Liver (tissue), 9 donors: ENCODE data around the gene THEMIS. TPM values are rescaled to one million over a fixed set of nuclear protein-coding genes. Genes with fewer than 3 reads are reported as not detected.
A peak's percentile ranks its signal among the peaks of the same experiment; 100 is the strongest.
"Not testable (repeated sequence)": the region's sequence is repeated elsewhere in the genome, so short reads cannot be mapped to it uniquely, and the experiment has no call there.

ENCODE experiments used
- DNase-seq: peaks from one replicate; pipeline ENCODE4 v3.0.0-alpha.2; 2017; ENCODE audit warnings: low spot score
- H3K27ac ChIP-seq, 2 donors: one replicate each; pipeline ENCODE4 v1.7.0; 2013; ENCODE audit warnings: inconsistent platforms in 2 of 2, low read length in 2 of 2, control low read depth in 1 of 2, low read depth in 1 of 2, mild to moderate bottlenecking in 1 of 2
- H3K27me3 ChIP-seq, 4 donors: one replicate each; pipeline versions ENCODE4 v1.6.1 to v1.7.0; 2013; ENCODE audit warnings: low read length in 3 of 4, inconsistent platforms in 1 of 4, mild to moderate bottlenecking in 1 of 4, moderate library complexity in 1 of 4; ENCODE audit not compliant: control insufficient read depth in 4 of 4, insufficient read depth in 4 of 4
- H3K36me3 ChIP-seq, 4 donors: one replicate each; pipeline versions ENCODE4 v1.6.1 to v1.7.0; 2013; ENCODE audit warnings: low read length in 3 of 4, mild to moderate bottlenecking in 3 of 4, low read depth in 1 of 4, moderate library complexity in 1 of 4; ENCODE audit not compliant: control insufficient read depth in 4 of 4, insufficient read depth in 3 of 4
- H3K4me1 ChIP-seq, 4 donors: one replicate each; pipeline versions ENCODE4 v1.6.1 to v1.7.0; 2013; ENCODE audit warnings: low read length in 3 of 4, mild to moderate bottlenecking in 3 of 4, moderate library complexity in 1 of 4; ENCODE audit not compliant: control insufficient read depth in 4 of 4, insufficient read depth in 4 of 4
- H3K4me3 ChIP-seq, 3 donors: one replicate each; pipeline versions ENCODE4 v1.6.1 to v1.7.0; 2013; ENCODE audit warnings: low read length in 3 of 3, control low read depth in 1 of 3, low read depth in 1 of 3, mild to moderate bottlenecking in 1 of 3
- H3K9ac ChIP-seq, 2 donors: one replicate each; pipeline ENCODE4 v1.7.0; 2013; ENCODE audit warnings: low read length in 2 of 2, mild to moderate bottlenecking in 2 of 2, moderate library complexity in 2 of 2, control low read depth in 1 of 2, low read depth in 1 of 2
- H3K9me3 ChIP-seq, 4 donors: one replicate each; pipeline versions ENCODE4 v1.6.1 to v1.7.0; 2013; ENCODE audit warnings: low read length in 3 of 4; ENCODE audit not compliant: control insufficient read depth in 4 of 4
- CTCF ChIP-seq: fragments of 150-350 bp; IDR thresholded peaks from 2 replicates; pipeline ENCODE4 v1.5.1; 2017; ENCODE audit warnings: improper control_type of control experiment, low read depth, low read length; ENCODE audit not compliant: missing input control
- EGR1 ChIP-seq, 2 donors: IDR thresholded peaks; 2 replicates each; pipeline ENCODE4 v1.6.1; 2016 to 2018; ENCODE audit warnings: antibody characterized with exemption in 2 of 2, low read depth in 2 of 2
- FOXA1 ChIP-seq: IDR thresholded peaks from 2 replicates; pipeline ENCODE4 v1.6.1; 2016; ENCODE audit warnings: antibody characterized with exemption
- FOXA2 ChIP-seq: IDR thresholded peaks from 2 replicates; pipeline ENCODE4 v1.6.1; 2016; ENCODE audit warnings: antibody characterized with exemption
- GABPA ChIP-seq, 2 donors: IDR thresholded peaks in 1 of 2; conservative IDR thresholded peaks in 1 of 2; 2 replicates each; pipeline ENCODE4 v1.6.1; 2016; ENCODE audit warnings: antibody characterized with exemption in 2 of 2, mild to moderate bottlenecking in 1 of 2, moderate library complexity in 1 of 2
- HNF4A ChIP-seq, 2 donors: conservative IDR thresholded peaks; 2 replicates each; pipeline ENCODE4 v1.6.1; 2016; ENCODE audit warnings: antibody characterized with exemption in 2 of 2, mild to moderate bottlenecking in 2 of 2
- JUND ChIP-seq, 2 donors: IDR thresholded peaks; 2 replicates each; pipeline ENCODE4 v1.6.1; 2016; ENCODE audit warnings: antibody characterized with exemption in 2 of 2
- NR2F2 ChIP-seq: IDR thresholded peaks from 2 replicates; pipeline ENCODE4 v1.6.1; 2016; ENCODE audit warnings: antibody characterized with exemption
- RAD21 ChIP-seq, 2 donors: IDR thresholded peaks; 2 replicates each; pipeline ENCODE4 v1.6.1; 2016; ENCODE audit warnings: antibody characterized with exemption in 2 of 2, mild to moderate bottlenecking in 2 of 2
- REST ChIP-seq: IDR thresholded peaks from 2 replicates; pipeline ENCODE4 v1.6.1; 2016; ENCODE audit warnings: antibody characterized with exemption, mild to moderate bottlenecking
- YY1 ChIP-seq: IDR thresholded peaks from 2 replicates; pipeline ENCODE4 v1.6.1; 2016; ENCODE audit warnings: antibody characterized with exemption, mild to moderate bottlenecking
- ZBTB33 ChIP-seq: IDR thresholded peaks from 2 replicates; pipeline ENCODE4 v1.6.1; 2016; ENCODE audit warnings: antibody characterized with exemption
- WGBS: extraction: QIAGEN DNeasy Blood & Tissue Kit; methylation state at CpG from one replicate; pipeline ENCODE4 v1.1.7; 2013; 5-methylcytosine and 5-hydroxymethylcytosine counted together
- polyA plus RNA-seq, 2 donors: library from polyadenylated mRNA; stranded (reverse) in 1 of 2; unstranded in 1 of 2; fragments of 200-250 nt in 1 of 2; fragments of >200 nt in 1 of 2; fragmentation: Nextera tagmentation in 1 of 2; extraction: Ambion mirVana in 1 of 2; gene quantifications; one replicate each; pipeline versions ENCODE4 v1.2.1 to v1.2.3, GENCODE V29; 2013 to 2015
- total RNA-seq, 2 donors: library from RNA; depleted of rRNA; stranded (reverse); fragments of >200 nt; gene quantifications; one replicate each; pipeline ENCODE4 v1.2.3, GENCODE V29; 2014
- donor health status: healthy.
- donor health status: healthy.
- donor health status: healthy.
- donor health status: healthy.
- donor health status: healthy.

THEMIS gene
- total and polyA plus RNA-seq, 4 donors = 0.05 to 0.59 (median 0.21) TPM

- Histone ChIP-seq H3K36me3 (no peaks in the 10 kb centered on the region), H3K27ac (no peak overlapping the region), H3K4me3 (peak overlapping the region in 2 of 3 donors; percentile 12 to 31), H3K9me3 (peaks cover 6 to 9% (median 7%) of the 10 kb centered on the region in 4 donors), H3K9ac (no peak overlapping the region), H3K4me1 (no peaks in the 10 kb centered on the region), H3K27me3 (no peaks in the 10 kb centered on the region)
- 80% methylated on average over 5 of the region's 5 CpGs for WGBS
- no peak for DNase-seq
- no peak for TF ChIP-seq JUND (IDR thresholded peaks at IDR 0.05)
- TF ChIP-seq FOXA1 = no peak
- TF ChIP-seq EGR1 (IDR thresholded peaks at IDR 0.05; ENCODE audit: low read depth in 2 of 2) = no peak
- no peak for TF ChIP-seq GABPA (IDR thresholded peaks at IDR 0.05 in 1 of 2, conservative IDR thresholded peaks at IDR 0.05 in 1 of 2)
- TF ChIP-seq RAD21 (IDR thresholded peaks at IDR 0.05) = no peak
- no peak for TF ChIP-seq FOXA2
- TF ChIP-seq NR2F2 = no peak
- no peak for TF ChIP-seq REST
- no peak for TF ChIP-seq YY1
Observed at GRCh38 chr6:127932708-127933107, 31.9 kb upstream of the THEMIS start.

- 92% methylated on average over 10 of the region's 10 CpGs for WGBS
- H3K36me3 ChIP-seq, H3K9ac ChIP-seq, H3K4me3 ChIP-seq, H3K4me1 ChIP-seq, H3K27me3 ChIP-seq, DNase-seq, H3K27ac ChIP-seq, H3K9me3 ChIP-seq: not testable (repeated sequence)
Observed at GRCh38 chr6:127926441-127926840, 25.6 kb upstream of the THEMIS start.

GRCh38 chr6:127924440-127924839 is 23.6 kb upstream of the THEMIS start:
- no peak for DNase-seq
- WGBS = 84% methylated on average over 2 of the region's 2 CpGs
- Histone ChIP-seq H3K4me3 (no peak overlapping the region), H3K9ac (no peak overlapping the region), H3K36me3 (no peaks in the 10 kb centered on the region), H3K27ac (no peak overlapping the region), H3K27me3 (no peaks in the 10 kb centered on the region), H3K4me1 (no peaks in the 10 kb centered on the region), H3K9me3 (no peaks in the 10 kb centered on the region)
- TF ChIP-seq FOXA1 = no peak
- TF ChIP-seq GABPA (IDR thresholded peaks at IDR 0.05 in 1 of 2, conservative IDR thresholded peaks at IDR 0.05 in 1 of 2) = no peak
- no peak for TF ChIP-seq JUND (IDR thresholded peaks at IDR 0.05)
- no peak for TF ChIP-seq FOXA2
- no peak for TF ChIP-seq YY1
- TF ChIP-seq HNF4A (conservative IDR thresholded peaks at IDR 0.05) = no peak
- TF ChIP-seq CTCF = no peak
- no peak for TF ChIP-seq EGR1 (IDR thresholded peaks at IDR 0.05; ENCODE audit: low read depth in 2 of 2)
- no peak for TF ChIP-seq ZBTB33
